ENCODE data around the gene HIBCH. TPM values are rescaled to one million over a fixed set of nuclear protein-coding genes. Genes with fewer than 3 reads are reported as not detected.

Gene HIBCH
- total and polyA plus RNA-seq, 9 of the 15 experiments (the other 6 are each of a cell fraction or from before 2014, with no cell fraction given), result 17.0 to 65.4 (median 28.3) TPM

DNA sequence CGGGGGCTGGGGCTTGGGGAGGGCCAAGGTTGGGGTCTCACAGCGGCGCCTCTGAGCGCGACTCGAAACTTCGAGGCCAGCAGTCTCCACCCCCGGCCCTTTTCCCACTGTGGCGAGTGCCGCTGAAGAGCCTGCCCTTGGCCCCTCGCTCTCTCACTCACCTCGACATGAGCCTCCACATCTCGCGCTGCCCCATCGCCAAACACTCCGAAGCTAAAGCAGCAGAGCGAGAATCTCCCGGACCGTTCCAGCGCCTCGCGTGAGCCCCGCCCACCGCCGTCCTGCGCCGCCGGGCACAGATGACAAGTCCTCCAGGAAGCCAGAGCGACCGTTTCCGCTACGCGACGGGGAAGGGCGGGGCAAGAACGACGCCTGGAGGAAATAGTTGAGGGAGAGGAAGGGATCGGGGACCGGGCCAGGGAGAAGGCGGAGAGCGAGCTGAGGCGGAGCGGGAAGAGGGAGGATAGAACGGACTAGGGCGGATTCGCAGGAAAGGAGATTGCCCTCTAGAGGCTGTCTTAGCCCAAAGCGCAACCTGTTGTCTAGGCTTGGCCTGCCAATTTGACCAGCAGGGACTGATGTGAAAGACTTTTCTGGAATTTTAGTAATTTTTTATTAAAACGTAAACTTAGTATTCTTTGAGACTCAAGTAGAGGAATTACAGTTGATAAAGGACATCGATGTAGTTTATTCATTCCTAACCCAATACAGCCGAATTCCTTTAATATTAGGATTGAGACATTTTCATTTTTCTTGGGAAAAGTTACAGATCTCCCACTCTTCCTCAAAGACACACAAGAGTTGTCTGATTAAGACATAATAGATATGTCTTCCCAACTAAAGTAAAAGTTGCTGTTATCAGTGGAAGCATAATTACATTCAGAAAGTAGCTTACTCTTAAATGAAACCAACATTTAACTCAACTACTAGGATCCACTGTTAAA lies at the start of gene HIBCH (continued):
- peak; percentile 86 for TF ChIP-seq CREB1 (IDR thresholded peaks at IDR 0.05)
- TF ChIP-seq CREB1 (CRISPR knock-in tag; IDR thresholded peaks at IDR 0.05), result peak; percentile 84
- TF ChIP-seq FOS (IDR thresholded peaks at IDR 0.05; ENCODE audit: extremely low read depth, insufficient read length), result no peak
- TF ChIP-seq NR2C2 (CRISPR knock-in tag; IDR thresholded peaks at IDR 0.05), result no peak
- peak; percentile 47; the same call in 1 of the 2 replicates for TF ChIP-seq NR2C2 (tag; IDR thresholded peaks at IDR 0.05)

DNA sequence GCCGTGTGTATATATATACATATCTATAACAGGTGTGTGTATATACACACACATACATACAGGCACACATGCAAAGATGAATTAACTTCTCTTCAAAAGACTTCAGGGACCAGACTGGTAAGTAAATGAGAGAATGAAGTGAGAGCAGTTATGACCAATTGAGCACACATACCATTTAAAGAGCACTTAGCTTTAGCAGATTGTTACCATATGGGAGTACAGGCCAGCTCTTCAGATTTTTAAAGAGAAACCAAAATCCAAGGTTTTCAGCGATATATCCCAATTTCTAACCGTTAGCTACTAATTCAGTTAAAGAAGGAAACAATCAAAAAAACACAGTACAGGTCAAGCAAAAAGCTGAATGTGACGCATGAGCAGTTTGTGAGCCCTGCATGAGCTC lies 47.5 kb upstream of the HIBCH start:
- Histone ChIP-seq H4K20me1 (replicated peaks; ENCODE audit: control insufficient read depth, insufficient read depth, low read length) (no peaks in the 10 kb centered on the region), H3K9ac (ENCODE audit: insufficient read depth in 1 of 2, low read depth in 2 of 2, low read length in 2 of 2) (no peak overlapping the region), H3K9me3 (replicated peaks; ENCODE audit: control insufficient read depth, insufficient read depth, low read depth, low read length) (no peaks in the 10 kb centered on the region), H3K4me1 (replicated peaks in 1 of 2; ENCODE audit: control insufficient read depth in 2 of 2, insufficient read depth in 2 of 2, low read length in 2 of 2) (peaks cover 0 to 5% of the 10 kb centered on the region in 2 experiments; a peak in 3 of 5 replicates), H3K27me3 (ENCODE audit: control insufficient read depth in 2 of 2, insufficient read depth in 2 of 2, low read length in 2 of 2) (no peaks in the 10 kb centered on the region), H3K4me3 (no peak overlapping the region), H2AFZ (ENCODE audit: low read depth, low read length) (no peak overlapping the region), H3K9me1 (ENCODE audit: control insufficient read depth, insufficient read depth, low read length) (no peaks in the 10 kb centered on the region), H3K79me2 (ENCODE audit: control insufficient read depth, insufficient read depth, low read length) (no peaks in the 10 kb centered on the region), H3K27ac (ENCODE audit: extremely low read depth, low read depth, low read length) (no peak overlapping the region), H3K36me3 (ENCODE audit: control insufficient read depth, insufficient read depth, low read length) (no peaks in the 10 kb centered on the region; the same call in 2 of the 3 replicates), H3K4me2 (ENCODE audit: insufficient read depth, low read length) (no peak overlapping the region)
- no peak for FAIRE-seq
- CTCF ChIA-PET (ENCODE audit: low intra/inter-chr PET ratio), result no interaction called here
- no peak for TF ChIP-seq PCBP1 (IDR thresholded peaks at IDR 0.05; ENCODE audit: low read depth, low read length, poor library complexity, severe bottlenecking)
- no peak for TF ChIP-seq ZC3H8 (IDR thresholded peaks at IDR 0.05)
- WGBS (ENCODE audit: insufficient coverage, low coverage, missing lambda C conversion rate), result 80% methylated on average over 4 of the region's 4 CpGs
- BruUV-seq (replicated peaks), result no TSS peak
- in situ Hi-C loops (cut with MboI), result no loop called here
- no peak for ATAC-seq
- intact Hi-C loops (cut with micrococcal nuclease), result no loop called here
- DNase-seq (ENCODE audit: extremely low read depth in 1 of 4, low spot score in 3 of 4), result no peak
- POLR2A ChIA-PET, result interaction anchor here (0.6 to 0.8 kb wide), 2 partner anchors 11 to 278 kb away, joined by 3 to 4 read pairs; no protein-coding TSS in a partner anchor

Data from K562 (cell line).